GM12864 (cell line): ENCODE data around the gene CEP70.

Source experiments
- DNase-seq: peaks from one replicate; pipeline ENCODE4 v3.0.0-alpha.2; 2011; ENCODE audit warnings: low read depth
- H3K4me3 ChIP-seq: 2 replicates; pipeline ENCODE4 v1.5.1; 2011; ENCODE audit warnings: mild to moderate bottlenecking, low read depth, low read length, control low read depth
- CTCF ChIP-seq: IDR thresholded peaks from 2 replicates; pipeline ENCODE4 v1.5.1; 2011; ENCODE audit warnings: low read depth, mild to moderate bottlenecking, moderate library complexity, low read length, control low read depth, inconsistent platforms; ENCODE audit errors: missing control alignments

Gene CEP70

GRCh38 chr3:138460536-138461205 lies 133.4 kb downstream of the CEP70 start:
- no peak overlapping the region for H3K4me3 ChIP-seq
- no peak for DNase-seq
- TF ChIP-seq CTCF, result no peak

- no peak overlapping the region for H3K4me3 ChIP-seq
- DNase-seq, result no peak
- no peak for TF ChIP-seq CTCF
Observed at GRCh38 chr3:138459619-138460535, 134.2 kb downstream of the CEP70 start.

GRCh38 chr3:138458774-138459499 lies 135.1 kb downstream of the CEP70 start:
- no peak for TF ChIP-seq CTCF
- DNase-seq, result no peak
- H3K4me3 ChIP-seq, result no peak overlapping the region

- no peak for DNase-seq
- H3K4me3 ChIP-seq, result no peak overlapping the region
- TF ChIP-seq CTCF, result no peak
Observed at GRCh38 chr3:138457863-138458735, 136.0 kb downstream of the CEP70 start.

- no peak for TF ChIP-seq CTCF
- no peak for DNase-seq
- no peak overlapping the region for H3K4me3 ChIP-seq
Observed at GRCh38 chr3:138456961-138457862, 136.8 kb downstream of the CEP70 start.
